GM18502 (cell line): ENCODE results near the gene SAMD10.

Experiments used
- ATAC-seq: cut with Tn5 transposase; IDR thresholded peaks from one replicate; pipeline ENCODE4 v1.9.1; 2021; ENCODE audit warnings: mild to moderate bottlenecking; ENCODE audit not compliant: unreplicated experiment, poor library complexity

The SAMD10 gene

DNA sequence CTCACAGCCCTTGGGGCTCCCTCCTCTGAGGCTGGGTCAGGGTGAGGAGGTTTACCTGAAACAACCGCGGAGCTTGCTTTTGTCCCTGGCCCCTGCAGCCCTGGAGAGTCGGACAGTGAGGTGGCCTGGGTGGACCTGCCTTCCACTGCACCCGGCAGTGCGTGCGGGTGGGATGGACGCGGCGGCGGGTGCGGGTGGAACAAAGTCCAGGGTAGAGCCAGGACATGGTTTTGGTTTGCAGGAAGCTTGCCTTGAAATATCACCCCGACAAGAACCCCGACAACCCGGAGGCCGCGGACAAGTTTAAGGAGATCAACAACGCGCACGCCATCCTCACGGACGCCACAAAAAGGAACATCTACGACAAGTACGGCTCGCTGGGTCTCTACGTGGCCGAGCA, 50.4 kb downstream of the SAMD10 start:
- no peak for ATAC-seq

DNA sequence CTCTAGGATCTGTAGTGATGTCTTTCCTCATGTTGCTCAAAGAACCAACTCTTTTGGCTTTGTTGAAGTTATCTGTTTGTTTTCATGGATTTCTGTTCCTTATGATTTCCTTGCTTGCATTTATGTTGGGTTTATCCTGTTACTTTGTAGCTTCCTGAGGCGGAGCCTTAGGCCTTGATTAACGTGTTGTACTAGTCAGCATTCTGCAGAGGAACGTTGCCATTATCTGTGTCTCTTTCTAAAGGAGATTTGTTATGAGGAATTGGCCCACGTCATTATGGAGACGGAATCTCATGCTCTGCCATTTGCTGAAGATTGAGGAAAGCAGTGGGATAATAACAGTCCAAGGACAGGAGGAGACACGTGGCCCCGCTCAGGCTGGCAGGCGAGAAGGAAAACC, 53.1 kb downstream of the SAMD10 start:
- ATAC-seq: no peak

DNA sequence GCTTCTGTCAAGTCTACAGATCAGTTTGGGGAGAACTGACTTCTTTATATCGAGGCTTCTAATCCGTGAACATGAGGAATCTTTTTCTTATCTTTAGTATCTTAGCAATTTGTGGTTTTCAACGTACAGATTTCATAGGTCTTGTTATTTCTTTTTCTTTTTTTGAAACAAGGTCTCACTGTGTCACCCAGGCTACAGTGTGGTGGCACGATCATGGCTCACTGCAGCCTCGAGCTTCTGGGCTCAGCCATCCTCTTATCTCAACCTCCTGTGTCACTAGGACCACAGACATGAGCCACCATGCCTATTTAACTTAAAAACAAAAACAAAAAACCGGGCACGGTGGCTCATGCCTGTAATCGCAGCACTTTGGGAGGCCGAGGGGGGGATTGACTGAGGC, 55.2 kb downstream of the SAMD10 start:
- no peak for ATAC-seq
